Stimulated activated CD4-positive, alpha-beta T cell treated with anti-CD3 and anti-CD28 coated beads, TNF-alpha, amount 100 ng/mL, for 24 hours (primary cell): ENCODE measurements around the gene EDA2R.

Experiments used
- DNase-seq, 3 experiments: peaks; one replicate each; pipeline ENCODE4 v3.0.0-alpha.2; 2020; ENCODE audit warnings: low read depth in 3 of 3

Gene EDA2R

GRCh38 chrX:66638591-66639500 is at the start of gene EDA2R:
Gene EDA2R (minus strand): TSS chrX:66639078. CDS start chrX:66616020, 23,058 bp downstream.
- peak in 1 of 3 experiments; percentile 7 for DNase-seq

- no peak for DNase-seq
Observed at GRCh38 chrX:66684196-66684595, 45.3 kb upstream of the EDA2R start.

GRCh38 chrX:66680451-66680850 is 41.6 kb upstream of the EDA2R start:
- no peak for DNase-seq

GRCh38 chrX:66677430-66677829 is 38.6 kb upstream of the EDA2R start:
- DNase-seq, result no peak

GRCh38 chrX:66676990-66677389 is 38.1 kb upstream of the EDA2R start:
- no peak for DNase-seq

- no peak for DNase-seq
Observed at GRCh38 chrX:66676413-66676812, 37.5 kb upstream of the EDA2R start.

- DNase-seq, result no peak
Observed at GRCh38 chrX:66675541-66675940, 36.7 kb upstream of the EDA2R start.

GRCh38 chrX:66674506-66674905 is 35.6 kb upstream of the EDA2R start:
- DNase-seq, result no peak

GRCh38 chrX:66672106-66672505 is 33.2 kb upstream of the EDA2R start:
- no peak for DNase-seq

GRCh38 chrX:66654411-66654810 is 15.5 kb upstream of the EDA2R start:
- DNase-seq, result no peak

- no peak for DNase-seq
Observed at GRCh38 chrX:66635360-66635759, 3.5 kb downstream of the EDA2R start.

GRCh38 chrX:66634272-66634671 is 4.6 kb downstream of the EDA2R start:
- DNase-seq, result no peak

GRCh38 chrX:66633541-66633940 is 5.3 kb downstream of the EDA2R start:
- no peak for DNase-seq

GRCh38 chrX:66632981-66633380 is 5.9 kb downstream of the EDA2R start:
- no peak for DNase-seq

- DNase-seq, result no peak
Observed at GRCh38 chrX:66632473-66632872, 6.4 kb downstream of the EDA2R start.

- DNase-seq, result no peak
Observed at GRCh38 chrX:66625525-66625924, 13.4 kb downstream of the EDA2R start.

GRCh38 chrX:66622209-66622608 is 16.7 kb downstream of the EDA2R start:
- DNase-seq, result no peak

- DNase-seq, result no peak
Observed at GRCh38 chrX:66616944-66617343, 21.9 kb downstream of the EDA2R start.

- peak in 1 of 3 experiments; percentile 0 for DNase-seq
Observed at GRCh38 chrX:66602381-66602938, 36.4 kb downstream of the EDA2R start.

- DNase-seq, result no peak
Observed at GRCh38 chrX:66601522-66601921, 37.4 kb downstream of the EDA2R start.

- no peak for DNase-seq
Observed at GRCh38 chrX:66579219-66579618, 59.7 kb downstream of the EDA2R start.

GRCh38 chrX:66553973-66554372 is 84.9 kb downstream of the EDA2R start:
- DNase-seq, result no peak

- DNase-seq, result no peak
Observed at GRCh38 chrX:66547847-66548369, 91.0 kb downstream of the EDA2R start.
